SK-N-SH (cell line): Measurements from ENCODE around the gene CAVIN1.

Source experiments
- CTCF ChIP-seq: fragments of 200-600 bp; sonication (generic); IDR thresholded peaks from 2 replicates; pipeline ENCODE4 v1.6.1; 2017; ENCODE audit warnings: antibody characterized with exemption, mild to moderate bottlenecking, moderate library complexity
- FOXM1 ChIP-seq: IDR thresholded peaks from 2 replicates; pipeline ENCODE4 v1.4.0; 2012; ENCODE audit warnings: low read depth, mild to moderate bottlenecking

GRCh38 chr17:42411905-42412679, 11.0 kb downstream of the CAVIN1 start:
- TF ChIP-seq FOXM1 (no peak), CTCF (no peak)
